ENCODE data around the gene CCPG1.
"Not testable (repeated sequence)": the region's sequence is repeated elsewhere in the genome, so short reads cannot be mapped to it uniquely, and the experiment has no call there.

Gene CCPG1, protein sequence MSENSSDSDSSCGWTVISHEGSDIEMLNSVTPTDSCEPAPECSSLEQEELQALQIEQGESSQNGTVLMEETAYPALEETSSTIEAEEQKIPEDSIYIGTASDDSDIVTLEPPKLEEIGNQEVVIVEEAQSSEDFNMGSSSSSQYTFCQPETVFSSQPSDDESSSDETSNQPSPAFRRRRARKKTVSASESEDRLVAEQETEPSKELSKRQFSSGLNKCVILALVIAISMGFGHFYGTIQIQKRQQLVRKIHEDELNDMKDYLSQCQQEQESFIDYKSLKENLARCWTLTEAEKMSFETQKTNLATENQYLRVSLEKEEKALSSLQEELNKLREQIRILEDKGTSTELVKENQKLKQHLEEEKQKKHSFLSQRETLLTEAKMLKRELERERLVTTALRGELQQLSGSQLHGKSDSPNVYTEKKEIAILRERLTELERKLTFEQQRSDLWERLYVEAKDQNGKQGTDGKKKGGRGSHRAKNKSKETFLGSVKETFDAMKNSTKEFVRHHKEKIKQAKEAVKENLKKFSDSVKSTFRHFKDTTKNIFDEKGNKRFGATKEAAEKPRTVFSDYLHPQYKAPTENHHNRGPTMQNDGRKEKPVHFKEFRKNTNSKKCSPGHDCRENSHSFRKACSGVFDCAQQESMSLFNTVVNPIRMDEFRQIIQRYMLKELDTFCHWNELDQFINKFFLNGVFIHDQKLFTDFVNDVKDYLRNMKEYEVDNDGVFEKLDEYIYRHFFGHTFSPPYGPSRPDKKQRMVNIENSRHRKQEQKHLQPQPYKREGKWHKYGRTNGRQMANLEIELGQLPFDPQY

DNA sequence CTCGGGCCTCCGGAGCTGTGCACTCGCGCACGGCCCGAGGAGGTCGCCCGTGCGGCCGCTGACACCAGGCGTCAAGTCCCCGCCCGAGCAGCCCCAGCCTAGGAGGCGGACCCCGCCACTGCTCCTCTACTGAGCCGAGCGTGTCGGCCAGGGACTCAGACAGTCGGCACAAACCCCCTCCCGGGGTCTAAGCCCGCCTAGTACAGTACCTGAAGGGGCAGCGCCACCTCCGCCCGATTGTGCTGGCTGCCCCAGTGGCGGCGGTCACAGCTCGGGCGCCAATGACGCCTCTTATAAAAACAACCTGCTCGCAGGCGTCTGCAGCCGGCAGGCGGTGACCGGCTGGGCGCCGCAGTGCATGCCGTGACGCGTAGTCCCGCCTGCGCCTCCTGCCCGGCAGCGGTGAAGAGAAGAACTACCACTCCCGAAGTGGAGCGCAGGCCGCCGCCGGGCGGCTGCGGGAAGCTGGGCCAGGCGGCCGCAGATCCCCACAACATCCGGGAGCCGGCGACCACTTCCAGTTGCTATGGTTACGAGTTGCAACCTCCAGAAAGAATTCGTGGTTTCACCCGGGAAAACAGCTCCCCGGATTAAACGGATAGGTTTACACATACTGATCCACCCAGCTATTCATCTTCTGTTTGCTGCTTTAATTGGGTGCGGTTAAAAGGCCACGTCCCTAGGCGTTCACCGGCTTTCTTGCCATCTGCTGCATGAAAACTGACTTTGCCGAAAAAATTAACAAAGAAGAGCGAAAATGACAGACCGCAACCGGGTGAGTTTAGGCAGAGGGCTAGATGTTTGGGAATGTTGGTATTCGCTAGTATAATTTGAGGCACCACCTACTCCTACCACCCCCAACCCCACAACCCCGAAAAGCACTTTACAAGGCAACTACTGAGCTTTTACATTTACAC, at the start of gene CCPG1, which contains the start of gene PIERCE2:
CCPG1 (minus strand) TSS at position 348 of the 917 bp plus-strand sequence. CDS start 18,935 bp downstream, outside the sequence.
PIERCE2 (plus strand) TSS at position 484 of the 917 bp plus-strand sequence; CDS start at position 758, 274 bp downstream.
- DNase-seq, result peak; percentile 72 to 75

DNA sequence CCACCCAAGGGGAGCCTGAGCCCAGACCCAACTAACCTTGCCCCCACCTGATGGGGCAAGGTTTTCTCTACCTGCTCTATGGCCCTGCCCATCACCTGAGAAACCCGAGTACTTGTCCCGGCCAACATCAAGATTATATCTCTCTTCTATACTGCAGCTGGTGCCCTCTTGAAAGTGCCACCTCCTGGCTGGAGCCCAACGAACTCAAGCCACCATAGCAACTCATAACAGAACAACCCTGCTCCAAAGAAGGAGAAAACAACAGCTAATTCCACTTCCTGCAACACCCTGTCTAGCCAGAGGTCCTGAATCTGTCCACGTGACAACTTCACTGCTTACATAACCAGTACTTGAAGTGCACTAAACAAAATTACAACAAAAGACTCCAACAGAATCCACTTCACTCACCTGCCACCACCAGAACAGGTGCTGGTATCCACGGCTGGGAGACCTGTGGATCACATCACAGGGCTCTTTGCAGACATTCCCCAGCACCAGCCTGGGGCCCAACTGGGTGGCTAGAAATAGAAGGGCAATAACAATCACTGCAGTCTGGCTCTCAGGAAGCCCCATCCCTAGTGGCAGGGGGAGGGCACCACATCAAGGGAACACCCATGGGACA, 49.4 kb upstream of the CCPG1 start:
- no peak for DNase-seq

DNA sequence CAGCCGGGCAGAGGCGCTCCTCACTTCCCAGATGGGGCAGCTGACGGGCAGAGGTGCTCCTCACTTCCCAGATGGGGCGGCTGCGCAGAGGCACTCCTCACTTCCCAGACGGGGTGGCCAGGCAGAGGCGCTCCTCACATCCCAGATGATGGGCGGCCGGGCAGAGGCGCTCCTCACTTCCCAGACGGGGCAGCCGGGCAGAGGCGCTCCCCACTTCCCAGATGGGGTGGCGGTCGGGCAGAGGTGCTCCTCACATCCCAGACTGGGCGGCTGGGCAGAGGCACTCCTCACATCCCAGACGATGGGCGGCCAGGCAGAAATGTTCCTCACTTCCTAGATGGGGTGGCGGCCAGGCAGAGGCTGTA, 38.9 kb upstream of the CCPG1 start:
- not testable (repeated sequence) for DNase-seq

DNA sequence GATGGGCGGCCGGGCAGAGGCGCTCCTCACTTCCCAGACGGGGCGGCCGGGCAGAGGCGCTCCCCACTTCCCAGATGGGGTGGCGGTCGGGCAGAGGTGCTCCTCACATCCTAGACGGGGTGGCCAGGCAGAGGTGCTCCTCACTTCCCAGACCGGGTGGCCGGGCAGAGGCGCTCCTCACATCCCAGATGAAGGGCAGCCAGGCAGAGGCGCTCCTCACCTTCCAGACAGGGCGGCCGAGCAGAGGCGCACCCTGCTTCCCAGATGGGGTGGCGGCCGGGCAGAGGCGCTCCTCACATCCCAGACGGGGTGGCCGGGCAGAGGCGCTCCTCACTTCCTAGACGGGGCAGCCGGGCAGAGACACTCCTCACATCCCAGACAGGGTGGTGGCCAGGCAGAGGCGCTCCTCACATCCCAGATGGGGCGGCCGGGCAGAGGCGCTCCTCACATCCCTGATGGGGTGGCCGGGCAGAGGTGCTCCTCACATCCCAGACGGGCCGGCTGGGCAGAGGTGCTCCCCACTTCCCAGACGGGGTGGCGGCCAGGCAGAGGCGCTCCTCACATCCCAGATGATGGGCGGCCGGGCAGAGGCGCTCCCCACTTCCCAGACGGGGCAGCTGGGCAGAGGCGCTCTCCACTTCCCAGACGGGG, 38.3 kb upstream of the CCPG1 start:
- not testable (repeated sequence) for DNase-seq

DNA sequence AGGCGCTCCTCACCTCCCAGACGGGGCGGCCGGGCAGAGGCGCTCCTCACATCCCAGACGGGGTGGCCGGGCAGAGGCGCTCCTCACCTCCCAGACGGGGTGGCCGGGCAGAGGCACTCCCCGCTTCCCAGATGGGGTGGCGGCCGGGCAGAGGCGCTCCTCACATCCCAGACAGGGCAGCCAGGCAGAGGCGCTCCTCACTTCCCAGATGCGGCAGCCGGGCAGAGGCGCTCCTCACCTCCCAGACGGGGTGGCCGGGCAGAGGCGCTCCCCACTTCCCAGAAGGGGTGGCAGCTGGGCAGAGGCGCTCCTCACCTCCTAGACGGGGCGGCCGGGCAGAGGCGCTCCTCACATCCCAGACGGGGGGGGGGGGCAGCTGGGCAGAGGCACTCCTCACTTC, 37.8 kb upstream of the CCPG1 start:
- DNase-seq, result not testable (repeated sequence)

DNA sequence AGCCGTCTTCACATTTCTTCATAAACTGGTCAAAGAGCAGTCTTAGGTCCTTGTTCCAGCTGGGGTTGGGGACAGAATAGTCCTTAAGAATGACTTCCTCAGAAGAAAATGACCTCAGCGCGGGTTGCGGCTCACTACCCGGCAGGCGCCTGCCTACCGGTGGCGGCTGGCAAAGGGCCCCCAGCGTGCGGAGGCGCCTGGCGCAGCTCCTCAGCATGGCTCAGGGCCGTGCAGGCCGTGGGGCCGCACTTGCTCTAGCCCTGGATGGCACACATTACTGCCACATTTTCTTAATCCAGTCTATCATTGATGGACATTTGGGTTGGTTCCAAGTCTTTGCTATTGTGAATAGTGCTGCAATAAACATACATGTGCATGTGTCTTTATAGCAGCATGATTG, 35.0 kb upstream of the CCPG1 start:
- not testable (repeated sequence) for DNase-seq

DNA sequence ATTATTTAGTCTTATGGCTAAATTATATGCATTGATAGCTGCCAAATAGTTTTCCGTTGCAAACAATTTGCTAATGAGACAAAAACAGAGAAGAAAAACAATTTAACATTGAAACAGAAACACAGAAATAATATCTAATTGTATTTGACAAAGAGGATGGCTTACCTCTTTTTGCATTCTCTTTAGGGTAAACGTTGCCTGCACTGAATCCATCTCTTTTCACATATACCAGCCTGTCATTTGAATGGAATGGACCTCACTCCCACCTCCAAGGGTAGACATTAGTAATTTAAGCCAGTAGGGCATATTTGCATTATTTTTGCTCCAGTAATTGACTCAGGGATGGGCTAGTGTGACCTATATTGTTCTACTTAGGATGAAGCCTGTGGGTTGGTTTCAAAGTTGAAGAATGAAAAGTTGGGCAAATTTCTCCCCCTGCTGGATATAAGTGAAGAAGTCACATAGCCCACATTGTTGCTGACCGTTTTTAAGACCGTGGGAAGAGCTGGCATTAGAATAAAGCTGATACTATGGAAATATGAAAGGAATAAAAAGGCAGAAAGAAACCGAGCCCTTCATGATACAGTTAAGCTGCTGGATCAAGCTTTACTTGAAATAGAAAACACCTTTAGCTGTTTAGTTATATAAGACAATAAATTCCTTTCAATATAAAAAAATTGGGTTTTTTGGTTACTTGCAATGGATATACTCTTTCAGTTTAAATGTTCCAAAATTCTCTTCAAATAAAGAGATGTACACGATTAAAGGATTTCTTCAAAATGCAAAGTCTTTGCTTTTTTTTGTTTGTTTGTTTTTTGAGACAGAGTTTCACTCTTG, 27.0 kb upstream of the CCPG1 start:
- DNase-seq, result no peak

DNA sequence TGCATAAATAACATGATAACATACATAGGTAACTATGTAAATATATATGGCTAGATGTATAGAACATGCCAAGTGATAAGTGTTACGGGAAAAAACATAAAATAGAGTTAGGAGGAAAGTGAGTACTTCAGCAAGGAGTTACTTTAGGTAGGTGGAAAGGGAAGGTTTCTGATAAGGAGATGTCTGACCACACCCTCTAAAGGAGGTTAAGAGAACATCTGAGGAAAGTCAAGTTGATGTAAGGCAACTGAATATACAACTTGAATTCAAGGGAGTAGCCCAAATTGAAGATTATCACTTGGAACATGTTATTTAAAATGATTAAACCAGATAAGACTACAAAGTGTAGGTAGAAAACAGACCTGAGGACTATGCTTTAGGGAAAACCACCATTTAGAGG, 13.9 kb upstream of the CCPG1 start:
- no peak for DNase-seq

DNA sequence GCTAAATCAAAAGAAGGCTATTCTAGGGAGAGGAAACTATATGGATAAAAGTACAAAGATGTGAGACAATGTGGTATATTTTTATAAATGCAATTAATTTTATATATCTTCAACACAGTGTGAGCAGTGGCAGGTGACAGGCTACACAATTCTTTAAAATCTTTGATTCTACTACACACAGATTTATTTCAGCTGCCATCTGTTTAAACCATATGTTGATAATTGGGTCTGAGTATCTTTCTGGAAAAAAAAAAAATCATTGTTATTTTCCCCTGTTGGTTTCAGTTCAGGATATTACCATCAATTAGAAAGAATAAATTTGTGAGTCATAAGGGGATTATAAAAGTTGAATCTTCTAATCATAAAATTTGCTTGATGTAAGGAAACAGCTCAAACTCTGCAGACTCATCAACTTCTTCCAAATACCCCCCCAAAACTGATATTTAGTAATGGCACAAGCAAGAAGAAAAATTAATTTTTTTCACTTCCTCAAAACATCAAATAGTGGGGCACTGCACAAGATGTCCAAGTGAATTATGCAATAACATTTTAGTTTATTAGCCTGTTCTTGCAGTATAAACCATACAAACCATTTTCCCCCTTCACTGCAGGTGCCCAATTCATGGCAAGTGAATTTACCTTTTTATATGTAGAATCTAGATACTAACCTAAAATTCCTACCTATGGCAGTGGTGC, 12.2 kb upstream of the CCPG1 start:
- no peak for DNase-seq

DNA sequence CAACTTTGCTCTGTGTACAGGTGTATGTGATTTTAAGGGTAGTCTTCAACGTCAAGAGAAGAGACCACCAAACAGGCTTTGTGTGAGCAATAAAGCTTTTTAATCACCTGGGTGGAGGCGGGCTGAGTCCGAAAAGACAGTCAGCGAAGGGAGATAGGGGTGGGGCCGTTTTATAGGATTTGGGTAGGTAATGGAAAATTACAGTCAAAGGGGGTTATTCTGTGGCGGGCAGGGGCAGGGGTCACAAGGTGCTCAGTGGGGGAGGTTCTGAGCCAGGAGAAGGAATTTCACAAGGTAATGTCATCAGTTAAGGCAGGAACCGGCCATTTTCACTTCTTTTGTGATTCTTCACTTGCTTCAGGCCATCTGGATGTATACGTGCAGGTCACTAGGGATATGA, 9.5 kb upstream of the CCPG1 start:
- not testable (repeated sequence) for DNase-seq

DNA sequence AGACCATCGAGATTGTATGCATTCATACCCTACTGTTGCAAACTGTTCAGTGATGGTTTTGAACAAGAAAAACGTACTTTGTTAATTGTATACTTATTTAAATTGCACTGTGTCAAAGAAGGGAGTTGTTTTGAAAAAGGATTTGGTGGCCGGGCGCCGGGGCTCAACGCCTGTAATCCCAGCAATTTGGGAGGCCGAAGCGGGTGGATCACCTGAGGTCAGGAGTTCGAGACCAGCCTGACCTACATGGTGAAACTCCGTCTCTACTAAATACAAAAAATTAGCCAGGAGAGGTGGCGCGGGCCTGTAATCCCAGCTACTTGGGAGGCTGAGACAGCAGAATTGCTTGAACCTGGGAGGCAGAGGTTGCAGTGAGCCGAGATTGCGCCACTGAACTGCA, 817 bp upstream of the CCPG1 start:
- DNase-seq, result not testable (repeated sequence)

DNA sequence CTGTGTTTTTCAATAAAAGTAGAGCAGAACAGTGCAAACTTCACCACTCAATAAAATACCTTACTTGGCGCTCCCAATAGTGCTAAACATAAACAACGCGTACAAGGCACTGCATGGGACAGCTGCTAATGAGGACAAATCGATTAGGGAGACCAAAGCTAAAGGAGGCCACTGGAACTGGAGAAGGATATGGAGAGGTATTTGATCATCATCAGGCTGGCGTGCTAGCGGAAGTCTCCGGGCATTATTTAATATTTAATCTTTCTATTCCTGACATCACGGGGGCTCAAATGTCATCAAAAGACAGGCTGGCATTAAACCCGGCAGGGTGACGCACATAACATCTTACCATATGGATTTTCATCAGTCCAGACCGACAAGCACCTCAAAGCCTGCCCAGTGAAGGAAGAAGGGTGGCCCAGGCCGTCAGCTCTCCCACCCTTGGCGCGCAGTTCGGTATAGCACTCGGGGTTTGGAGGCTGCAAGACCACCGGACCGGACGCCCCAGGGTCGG, 604 bp downstream of the CCPG1 start:
- peak in 1 of 2 experiments; percentile 2 for DNase-seq

DNA sequence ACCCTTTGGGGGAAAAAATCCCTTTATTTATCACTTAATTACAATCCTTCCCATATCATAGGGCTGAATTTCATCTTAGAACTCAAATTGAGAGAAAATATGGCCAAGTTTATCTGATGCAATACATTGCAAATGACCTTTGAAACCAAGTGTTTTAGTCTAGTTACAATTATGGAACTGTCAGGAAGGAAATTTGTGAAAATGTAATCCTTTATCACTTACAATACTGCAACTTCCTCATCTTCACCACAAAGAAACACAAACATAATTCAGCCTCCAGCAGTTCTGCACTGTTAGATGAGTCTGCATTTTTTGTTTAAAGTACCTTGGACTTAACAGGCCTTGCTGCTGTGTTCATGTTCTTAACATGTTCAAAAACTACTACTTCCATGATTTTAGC, 4.6 kb downstream of the CCPG1 start:
- no peak for DNase-seq

DNA sequence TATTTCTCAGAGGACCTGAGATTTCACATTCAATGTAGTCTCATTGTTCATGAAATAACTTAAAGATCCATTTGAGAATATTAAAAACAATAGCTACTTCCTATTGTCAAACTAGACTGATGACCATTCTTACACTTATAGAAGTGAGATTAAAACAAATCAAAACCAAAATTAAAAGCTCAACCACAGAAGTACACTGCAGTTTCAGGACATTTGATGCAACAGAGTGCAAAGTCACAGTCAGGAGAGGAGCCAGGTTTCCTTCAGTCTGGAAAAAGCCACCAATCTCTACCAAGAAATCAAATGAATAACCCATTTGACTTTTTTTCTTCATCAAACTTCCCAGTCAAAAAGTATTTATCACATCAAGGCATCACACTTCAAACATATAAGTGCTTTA, 5.5 kb downstream of the CCPG1 start:
- DNase-seq, result no peak

DNA sequence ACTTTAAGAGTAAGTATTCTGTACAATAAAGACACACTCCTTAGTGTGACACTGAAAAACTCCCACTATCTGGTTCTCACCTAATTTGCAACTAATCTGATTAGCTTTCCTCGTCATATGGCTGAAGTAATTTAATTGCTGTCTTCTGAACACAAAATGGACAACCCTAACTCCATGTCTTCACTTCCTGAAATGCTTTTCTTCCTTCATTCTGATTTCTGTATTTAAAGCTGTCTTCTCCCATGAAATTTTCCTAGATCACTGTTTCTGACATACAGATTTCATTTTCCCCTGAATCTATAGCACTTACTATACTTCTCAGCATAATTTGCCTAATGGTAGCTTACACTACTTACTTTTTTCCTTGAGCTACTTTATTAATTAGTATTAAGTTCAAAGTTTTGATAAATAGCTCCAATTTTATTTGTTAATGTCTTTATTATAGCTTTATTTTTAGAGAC, 6.3 kb downstream of the CCPG1 start:
- no peak for DNase-seq

DNA sequence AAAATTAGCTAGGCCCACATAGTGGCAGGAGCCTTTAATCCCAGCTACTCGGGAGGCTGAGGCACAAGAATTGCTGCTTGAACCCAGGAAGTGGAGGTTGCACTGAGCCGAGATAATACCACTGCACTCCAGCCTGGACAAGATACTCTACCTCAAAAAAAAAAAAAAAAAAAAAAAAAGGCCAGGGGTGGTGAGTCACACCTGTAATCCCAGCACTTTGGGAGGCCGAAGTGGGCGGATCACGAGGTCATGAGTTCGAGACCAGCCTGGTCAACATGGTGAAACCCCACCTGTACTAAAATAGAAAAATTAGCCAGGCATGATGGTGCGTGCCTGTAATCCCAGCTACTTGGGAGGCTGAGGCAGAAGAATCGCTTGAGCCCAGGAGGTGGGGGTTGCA, 8.1 kb downstream of the CCPG1 start:
- not testable (repeated sequence) for DNase-seq

DNA sequence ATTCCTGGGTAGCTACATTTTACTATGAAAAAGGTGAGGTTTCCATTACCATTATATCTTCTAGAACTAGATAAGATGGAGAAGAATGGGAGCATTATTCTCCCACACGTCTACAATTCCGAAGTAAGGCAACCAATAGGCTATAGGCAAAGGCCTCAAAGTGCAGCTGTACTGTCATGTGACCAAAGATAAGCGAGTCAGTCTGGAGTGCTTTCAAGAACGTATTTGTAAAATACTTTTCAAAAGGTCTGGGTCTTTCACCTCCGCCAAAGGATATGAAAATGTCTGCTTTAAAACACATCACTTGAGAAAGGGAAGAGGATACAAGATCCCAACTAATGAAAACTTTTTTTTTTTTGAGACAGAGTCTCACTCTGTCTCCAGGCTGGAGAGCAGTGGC, 9.9 kb downstream of the CCPG1 start:
- DNase-seq, result no peak

DNA sequence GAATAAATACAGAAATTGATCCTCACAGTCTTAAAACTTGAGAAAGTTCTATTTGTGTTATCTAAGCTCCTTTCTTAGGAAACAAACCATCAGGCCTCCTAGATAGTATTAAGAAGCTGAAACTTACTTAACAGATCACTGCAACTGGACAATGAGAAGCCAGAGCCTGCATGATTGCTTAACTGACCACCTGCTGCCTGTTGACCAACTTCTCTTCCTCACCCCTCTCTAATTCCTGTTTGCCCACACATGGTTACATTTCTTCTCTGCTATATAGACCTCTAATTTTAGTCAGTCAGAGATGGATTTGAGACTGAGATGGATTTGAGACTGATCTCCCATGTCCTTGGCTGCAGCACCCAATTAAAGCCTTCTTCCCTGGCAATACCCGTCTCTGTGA, 13.5 kb downstream of the CCPG1 start:
- no peak for DNase-seq

DNA sequence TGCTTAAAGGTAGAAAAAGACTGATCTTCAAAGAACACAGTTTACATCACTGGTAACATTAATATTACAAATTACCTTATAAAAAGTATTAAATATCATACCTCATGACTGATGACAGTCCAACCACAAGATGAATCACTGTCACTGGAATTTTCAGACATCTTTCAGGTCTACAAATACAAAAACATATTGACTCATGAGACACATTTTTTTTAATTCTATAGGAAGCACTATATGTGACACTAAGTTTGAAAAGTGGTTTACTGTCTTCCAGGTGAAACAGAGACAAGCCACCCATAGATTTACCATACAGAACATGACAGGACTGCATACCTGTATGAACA, 18.9 kb downstream of the CCPG1 start:
- DNase-seq, result no peak

DNA sequence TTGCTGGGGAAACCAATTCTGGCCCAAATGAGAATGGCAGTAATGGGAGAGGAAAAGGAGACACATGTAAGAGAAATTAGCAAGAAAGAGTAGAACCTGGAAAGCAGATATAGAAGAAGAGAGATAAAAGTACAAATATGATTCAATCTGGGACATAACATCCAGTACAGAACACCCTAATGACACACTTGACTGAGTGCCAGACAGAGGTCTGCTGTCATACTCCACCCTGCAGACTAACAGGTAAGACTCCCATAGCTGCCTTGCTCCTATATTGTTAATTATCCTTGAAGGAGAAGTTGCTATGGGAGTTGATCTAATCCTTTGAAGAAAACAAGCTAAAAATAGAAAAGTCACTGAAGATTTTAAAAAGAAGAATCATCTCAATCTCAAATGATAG, 21.1 kb downstream of the CCPG1 start:
- no peak for DNase-seq
